Measurements from ENCODE around the gene SHC2. TPM values are rescaled to one million over a fixed set of nuclear protein-coding genes. Genes with fewer than 3 reads are reported as not detected.
A peak's percentile ranks its signal among the peaks of the same experiment; 100 is the strongest.

SHC2 gene
- total RNA-seq, 4 donors from 2014 or later = 31.5 to 72.8 (median 48.8) TPM

- TF ChIP-seq, protein P1, sequence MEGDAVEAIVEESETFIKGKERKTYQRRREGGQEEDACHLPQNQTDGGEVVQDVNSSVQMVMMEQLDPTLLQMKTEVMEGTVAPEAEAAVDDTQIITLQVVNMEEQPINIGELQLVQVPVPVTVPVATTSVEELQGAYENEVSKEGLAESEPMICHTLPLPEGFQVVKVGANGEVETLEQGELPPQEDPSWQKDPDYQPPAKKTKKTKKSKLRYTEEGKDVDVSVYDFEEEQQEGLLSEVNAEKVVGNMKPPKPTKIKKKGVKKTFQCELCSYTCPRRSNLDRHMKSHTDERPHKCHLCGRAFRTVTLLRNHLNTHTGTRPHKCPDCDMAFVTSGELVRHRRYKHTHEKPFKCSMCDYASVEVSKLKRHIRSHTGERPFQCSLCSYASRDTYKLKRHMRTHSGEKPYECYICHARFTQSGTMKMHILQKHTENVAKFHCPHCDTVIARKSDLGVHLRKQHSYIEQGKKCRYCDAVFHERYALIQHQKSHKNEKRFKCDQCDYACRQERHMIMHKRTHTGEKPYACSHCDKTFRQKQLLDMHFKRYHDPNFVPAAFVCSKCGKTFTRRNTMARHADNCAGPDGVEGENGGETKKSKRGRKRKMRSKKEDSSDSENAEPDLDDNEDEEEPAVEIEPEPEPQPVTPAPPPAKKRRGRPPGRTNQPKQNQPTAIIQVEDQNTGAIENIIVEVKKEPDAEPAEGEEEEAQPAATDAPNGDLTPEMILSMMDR (IDR thresholded peaks at IDR 0.05) = peak; percentile 90 to 98 (median 98)
- TF ChIP-seq POLR2A (IDR thresholded peaks at IDR 0.05) = no peak
- Histone ChIP-seq H3K4me1 (peaks cover 14 to 16% of the 10 kb centered on the region in 2 donors), H3K27ac (peak overlapping the region; percentile 77 to 87 (median 86)), H3K36me3 (no peaks in the 10 kb centered on the region), H3K9me3 (no peaks in the 10 kb centered on the region), H3K27me3 (no peaks in the 10 kb centered on the region), H3K4me3 (replicated peaks in 1 of 3) (peak overlapping the region in 1 of 3 donors; percentile 69)
- intact Hi-C loops (cut with DNase I) = no loop called here
- DNase-seq = peak; percentile 100
- WGBS, 2 donors = 2 to 5% methylated on average over 24 to 45 of the region's 48 CpGs
Observed at GRCh38 chr19:506404-507285, 45.8 kb upstream of the SHC2 start.

DNA sequence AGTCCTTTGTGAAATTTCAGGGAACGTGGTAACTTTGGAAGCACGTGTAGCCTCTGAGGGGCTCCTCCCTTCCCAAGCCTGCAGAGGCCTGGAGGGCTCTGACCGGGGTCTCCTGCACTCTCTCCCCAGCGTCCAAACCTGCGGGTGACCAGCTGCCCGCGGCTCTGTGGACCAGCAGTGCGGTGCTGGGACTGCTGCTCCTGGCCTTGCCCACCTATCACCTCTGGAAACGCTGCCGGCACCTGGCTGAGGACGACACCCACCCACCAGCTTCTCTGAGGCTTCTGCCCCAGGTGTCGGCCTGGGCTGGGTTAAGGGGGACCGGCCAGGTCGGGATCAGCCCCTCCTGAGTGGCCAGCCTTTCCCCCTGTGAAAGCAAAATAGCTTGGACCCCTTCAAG is 43.8 kb upstream of the SHC2 start:
- Histone ChIP-seq H3K27me3 (no peaks in the 10 kb centered on the region), H3K9me3 (no peaks in the 10 kb centered on the region), H3K4me1 (peaks cover 14 to 16% of the 10 kb centered on the region in 2 donors), H3K27ac (no peak overlapping the region), H3K4me3 (replicated peaks in 1 of 3) (no peak overlapping the region), H3K36me3 (no peaks in the 10 kb centered on the region)
- WGBS, 2 donors = 87 to 90% methylated on average over 7 to 11 of the region's 14 CpGs
- TF ChIP-seq POLR2A (IDR thresholded peaks at IDR 0.05) = no peak
- TF ChIP-seq, protein P1 (IDR thresholded peaks at IDR 0.05) = no peak
- intact Hi-C loops (cut with DNase I) = no loop called here
- DNase-seq = no peak

DNA sequence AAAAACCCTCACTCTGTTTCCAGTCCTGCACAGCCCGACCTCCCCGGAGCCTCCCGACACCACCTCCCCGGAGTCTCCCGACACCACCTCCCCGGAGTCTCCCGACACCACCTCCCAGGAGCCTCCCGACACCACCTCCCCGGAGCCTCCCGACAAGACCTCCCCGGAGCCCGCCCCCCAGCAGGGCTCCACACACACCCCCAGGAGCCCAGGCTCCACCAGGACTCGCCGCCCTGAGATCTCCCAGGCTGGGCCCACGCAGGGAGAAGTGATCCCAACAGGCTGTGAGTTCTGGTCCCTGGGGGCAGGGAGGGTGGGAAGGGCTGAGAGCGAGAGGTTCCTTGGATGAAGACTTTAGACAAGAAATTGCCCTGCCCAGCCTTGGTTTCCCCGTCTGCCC is 40.8 kb upstream of the SHC2 start:
- intact Hi-C loops (cut with DNase I) = no loop called here
- Histone ChIP-seq H3K27ac (no peak overlapping the region), H3K27me3 (peaks cover 19% of the 10 kb centered on the region), H3K4me1 (peaks cover 5 to 16% of the 10 kb centered on the region in 2 donors), H3K4me3 (replicated peaks in 1 of 3) (no peak overlapping the region), H3K36me3 (no peaks in the 10 kb centered on the region), H3K9me3 (no peaks in the 10 kb centered on the region)
- no peak for TF ChIP-seq POLR2A (IDR thresholded peaks at IDR 0.05)
- TF ChIP-seq, protein P1 (IDR thresholded peaks at IDR 0.05) = no peak
- no peak for DNase-seq
- 77 to 89% methylated on average over 13 to 17 of the region's 17 CpGs for WGBS, 2 donors

GRCh38 chr19:498977-499623 is 38.3 kb upstream of the SHC2 start:
- no peak for DNase-seq
- no peak for TF ChIP-seq POLR2A (IDR thresholded peaks at IDR 0.05)
- TF ChIP-seq, protein P1 (IDR thresholded peaks at IDR 0.05) = no peak
- H3K9me3 ChIP-seq = no peaks in the 10 kb centered on the region
- intact Hi-C loops (cut with DNase I) = no loop called here
- 75 to 79% methylated on average over 28 to 31 of the region's 31 CpGs for WGBS, 2 donors
- no peak overlapping the region for H3K27ac ChIP-seq
- peaks cover 0 to 11% of the 10 kb centered on the region in 2 donors for H3K4me1 ChIP-seq
- H3K4me3 ChIP-seq (replicated peaks in 1 of 3) = no peak overlapping the region
- H3K27me3 ChIP-seq = peaks cover 26% of the 10 kb centered on the region
- H3K36me3 ChIP-seq = no peaks in the 10 kb centered on the region

GRCh38 chr19:498511-498891 is 37.7 kb upstream of the SHC2 start:
- Histone ChIP-seq H3K27ac (no peak overlapping the region), H3K4me3 (replicated peaks in 1 of 3) (no peak overlapping the region), H3K4me1 (peaks cover 0 to 11% of the 10 kb centered on the region in 2 donors), H3K9me3 (no peaks in the 10 kb centered on the region), H3K27me3 (peaks cover 26% of the 10 kb centered on the region), H3K36me3 (no peaks in the 10 kb centered on the region)
- intact Hi-C loops (cut with DNase I) = no loop called here
- DNase-seq = no peak
- no peak for TF ChIP-seq POLR2A (IDR thresholded peaks at IDR 0.05)
- TF ChIP-seq, protein P1 (IDR thresholded peaks at IDR 0.05) = no peak
- WGBS, 2 donors = 15 to 18% methylated on average over 4 of the region's 26 CpGs

Data from thyroid gland (tissue), 4 donors.